KG1 (cell line): Measurements from ENCODE around the gene FLRT2.

Source experiments
- DNase-seq: peaks from one replicate; lab custom pipeline; 2025; lab: John Stamatoyannopoulos, UW

FLRT2 gene

GRCh38 chr14:85564841-85565527 lies 35.0 kb downstream of the FLRT2 start:
- no peak for DNase-seq

- no peak for DNase-seq
Observed at GRCh38 chr14:85565862-85566296, 35.9 kb downstream of the FLRT2 start.

GRCh38 chr14:85566603-85567002 lies 36.7 kb downstream of the FLRT2 start:
- DNase-seq, result no peak

GRCh38 chr14:85572011-85572410 lies 42.1 kb downstream of the FLRT2 start:
- DNase-seq, result no peak

GRCh38 chr14:85572845-85573244 lies 42.9 kb downstream of the FLRT2 start:
- no peak for DNase-seq

GRCh38 chr14:85573406-85573805 lies 43.5 kb downstream of the FLRT2 start:
- DNase-seq, result no peak

- no peak for DNase-seq
Observed at GRCh38 chr14:85574853-85575616, 45.1 kb downstream of the FLRT2 start.

- no peak for DNase-seq
Observed at GRCh38 chr14:85575617-85575898, 45.6 kb downstream of the FLRT2 start.

GRCh38 chr14:85576218-85576617 lies 46.3 kb downstream of the FLRT2 start:
- DNase-seq, result no peak

GRCh38 chr14:85576848-85577542 lies 47.1 kb downstream of the FLRT2 start:
- DNase-seq, result no peak

GRCh38 chr14:85577543-85578114 lies 47.7 kb downstream of the FLRT2 start:
- DNase-seq, result no peak

- DNase-seq, result no peak
Observed at GRCh38 chr14:85578357-85578756, 48.4 kb downstream of the FLRT2 start.

GRCh38 chr14:85578930-85579329 lies 49.0 kb downstream of the FLRT2 start:
- DNase-seq, result no peak

- no peak for DNase-seq
Observed at GRCh38 chr14:85579942-85580341, 50.0 kb downstream of the FLRT2 start.

- DNase-seq, result no peak
Observed at GRCh38 chr14:85580536-85581140, 50.7 kb downstream of the FLRT2 start.

GRCh38 chr14:85581691-85582090 lies 51.7 kb downstream of the FLRT2 start:
- DNase-seq, result no peak

- DNase-seq, result no peak
Observed at GRCh38 chr14:85583380-85583779, 53.4 kb downstream of the FLRT2 start.

GRCh38 chr14:85584481-85584880 lies 54.5 kb downstream of the FLRT2 start:
- no peak for DNase-seq

- DNase-seq, result no peak
Observed at GRCh38 chr14:85587151-85587711, 57.3 kb downstream of the FLRT2 start.

- no peak for DNase-seq
Observed at GRCh38 chr14:85590784-85591183, 60.8 kb downstream of the FLRT2 start.

GRCh38 chr14:85594217-85594616 lies 64.3 kb downstream of the FLRT2 start:
- no peak for DNase-seq

- no peak for DNase-seq
Observed at GRCh38 chr14:85595981-85596380, 66.0 kb downstream of the FLRT2 start.
